HL-60 (cell line): ENCODE data around the gene ANK3.

ENCODE experiments used
- CTCF ChIP-seq: IDR thresholded peaks from one replicate; pipeline ENCODE4 v1.5.1; 2011; ENCODE audit warnings: low read length, control low read depth, inconsistent platforms; ENCODE audit not compliant: insufficient read depth
- GABPA ChIP-seq: IDR thresholded peaks from 2 replicates; pipeline ENCODE4 v1.6.1; 2012; ENCODE audit warnings: low read depth
- POLR2AphosphoS5 ChIP-seq: IDR thresholded peaks from 2 replicates; pipeline ENCODE4 v1.6.1; 2012; ENCODE audit warnings: low read depth

- no peak for TF ChIP-seq CTCF
- no peak for TF ChIP-seq POLR2AphosphoS5
- TF ChIP-seq GABPA = no peak
Observed at GRCh38 chr10:60206735-60207134, 182.9 kb downstream of the ANK3 start.
